PC-3 (cell line): ENCODE data around the gene FAM72C. TPM values are rescaled to one million over a fixed set of nuclear protein-coding genes. Genes with fewer than 3 reads are reported as not detected.
"Not testable (repeated sequence)": the region's sequence is repeated elsewhere in the genome, so short reads cannot be mapped to it uniquely, and the experiment has no call there.

ENCODE experiments used
- ATAC-seq: fragments of 200-7000 bp; cut with Tn5 transposase; 2 replicates; pipeline ENCODE4 v1.9.1; 2020; ENCODE audit warnings: mild to moderate bottlenecking, moderate library complexity
- BruUV-seq: library from RNA; stranded (reverse); fragments of 400-500 nt; replicated peaks from 2 replicates; lab custom pipeline; 2021; lab: Mats Ljungman, UMichigan
- CTCF ChIA-PET: fragments of 300-600 bp; sonication (Branson Sonifier 250); formaldehyde crosslinking; loops from one replicate; lab custom pipeline; 2022; ENCODE audit warnings: antibody characterized with exemption; lab: Charles Lee
- POLR2A ChIA-PET: fragments of 300-600 bp; sonication (Branson Sonifier 250); formaldehyde crosslinking; loops from one replicate; lab custom pipeline; 2022; ENCODE audit warnings: antibody characterized with exemption; ENCODE audit not compliant: unreplicated experiment; lab: Charles Lee
- DNase-seq: peaks from one replicate; pipeline ENCODE4 v3.0.0-alpha.2; 2015
- H2AFZ ChIP-seq: fragments of 300-600 bp; sonication (generic); 2 replicates; pipeline ENCODE4 v1.6.0; 2016; ENCODE audit warnings: antibody characterized with exemption, low read length
- H3F3A ChIP-seq: fragments of 300-600 bp; sonication (generic); one replicate; pipeline ENCODE4 v1.6.0; 2017; ENCODE audit warnings: antibody characterized with exemption, low read length, control low read depth, mild to moderate bottlenecking; ENCODE audit not compliant: unreplicated experiment
- H3K27ac ChIP-seq: fragments of 300-600 bp; sonication (generic); 2 replicates; pipeline ENCODE4 v1.5.1; 2016; ENCODE audit warnings: mild to moderate bottlenecking, low read length
- H3K27me3 ChIP-seq: fragments of 300-600 bp; sonication (generic); 2 replicates; pipeline ENCODE4 v1.6.1; 2016; ENCODE audit warnings: low read length, mixed read lengths
- H3K36me3 ChIP-seq: fragments of 300-600 bp; sonication (generic); 2 replicates; pipeline ENCODE4 v1.6.1; 2016; ENCODE audit warnings: low read depth, mixed run types, low read length, mixed read lengths
- H3K4me1 ChIP-seq: fragments of 300-600 bp; sonication (generic); 2 replicates; pipeline ENCODE4 v1.5.1; 2016; ENCODE audit warnings: low read length; ENCODE audit not compliant: insufficient read depth
- H3K4me2 ChIP-seq: fragments of 300-600 bp; sonication (generic); 2 replicates; pipeline ENCODE4 v1.6.0; 2016; ENCODE audit warnings: low read length
- H3K4me3 ChIP-seq: fragments of 300-600 bp; sonication (generic); 2 replicates; pipeline ENCODE4 v1.5.1; 2016; ENCODE audit warnings: mild to moderate bottlenecking, low read length, mixed read lengths
- H3K79me2 ChIP-seq: fragments of 300-600 bp; sonication (generic); 2 replicates; pipeline ENCODE4 v1.6.1; 2017; ENCODE audit warnings: low read length, mixed read lengths
- H3K9ac ChIP-seq: fragments of 300-600 bp; sonication (generic); 2 replicates; pipeline ENCODE4 v1.6.0; 2016; ENCODE audit warnings: mild to moderate bottlenecking, low read length
- H3K9me2 ChIP-seq: fragments of 300-600 bp; sonication (generic); replicated peaks from 2 replicates; pipeline ENCODE4 v1.6.1; 2016; ENCODE audit warnings: mixed run types, low read length, mixed read lengths
- H3K9me3 ChIP-seq: fragments of 300-600 bp; sonication (generic); 2 replicates; pipeline ENCODE4 v1.6.1; 2016; ENCODE audit warnings: low read length, mixed read lengths
- H4K20me1 ChIP-seq: fragments of 300-600 bp; sonication (generic); 2 replicates; pipeline ENCODE4 v1.6.1; 2016; ENCODE audit warnings: low read length, mixed read lengths
- intact Hi-C: fragments of 100-400 bp; cut with micrococcal nuclease; formaldehyde crosslinking; loops from 2 replicates; pipeline ENCODE4 v1.9.0; 2023
- total RNA-seq: library from RNA; depleted of rRNA; stranded (reverse); fragments of >200 nt; gene quantifications from 2 replicates; pipeline ENCODE4 v1.2.3, GENCODE V29; 2014

FAM72C gene
- total RNA-seq, 1 experiment from 2014 or later = 4.3 TPM

- CTCF ChIA-PET, ATAC-seq, H3K4me3 ChIP-seq, H3K4me2 ChIP-seq, H4K20me1 ChIP-seq, POLR2A ChIA-PET, H3K27ac ChIP-seq, H3K9me3 ChIP-seq, H3K27me3 ChIP-seq, DNase-seq, H3K79me2 ChIP-seq, H2AFZ ChIP-seq, intact Hi-C loops, H3K9ac ChIP-seq, H3K36me3 ChIP-seq, H3K9me2 ChIP-seq, H3F3A ChIP-seq, H3K4me1 ChIP-seq, BruUV-seq: not testable (repeated sequence)
Observed at GRCh38 chr1:143996020-143996419, 24.2 kb upstream of the FAM72C start.

DNA sequence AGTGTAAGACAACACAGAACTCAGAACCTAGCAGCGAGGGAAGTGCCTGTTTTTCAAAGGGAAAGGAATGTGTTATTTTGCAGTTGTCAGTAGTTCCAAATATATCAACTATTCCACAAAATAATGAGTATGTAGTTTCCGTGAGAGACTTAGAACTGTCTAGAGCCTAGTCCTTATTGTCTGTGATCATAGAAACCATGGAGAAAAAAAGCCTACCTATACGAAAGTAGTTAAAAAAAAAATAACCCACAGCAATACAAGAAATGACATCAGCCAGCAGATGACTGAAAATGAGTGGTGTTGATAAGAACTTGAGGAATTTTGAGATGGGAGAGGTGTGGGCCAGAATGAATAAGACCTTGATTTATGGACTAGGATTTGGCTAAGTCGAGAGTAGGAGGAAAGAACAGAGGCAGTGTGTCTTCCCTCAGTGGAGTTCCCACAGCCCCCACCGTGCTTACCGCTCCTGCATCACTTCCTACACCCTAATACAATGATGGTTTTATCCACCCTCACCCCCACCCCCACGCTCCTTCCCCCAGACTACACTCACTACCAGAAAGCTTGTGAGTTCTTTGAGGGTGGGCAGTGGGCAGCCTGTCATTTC is 21.6 kb upstream of the FAM72C start:
- H3K36me3 ChIP-seq, H3K4me2 ChIP-seq, H3K4me3 ChIP-seq, H3F3A ChIP-seq, H3K4me1 ChIP-seq, H3K9me3 ChIP-seq, H3K27me3 ChIP-seq, intact Hi-C loops, BruUV-seq, DNase-seq, H3K9me2 ChIP-seq, ATAC-seq, POLR2A ChIA-PET, CTCF ChIA-PET, H3K79me2 ChIP-seq, H2AFZ ChIP-seq, H3K9ac ChIP-seq, H4K20me1 ChIP-seq, H3K27ac ChIP-seq: not testable (repeated sequence)

GRCh38 chr1:143990699-143991098 is 18.9 kb upstream of the FAM72C start:
- H3K9me3 ChIP-seq, intact Hi-C loops, H3F3A ChIP-seq, H3K27ac ChIP-seq, POLR2A ChIA-PET, H3K27me3 ChIP-seq, H3K4me3 ChIP-seq, H3K9me2 ChIP-seq, H4K20me1 ChIP-seq, ATAC-seq, H3K36me3 ChIP-seq, CTCF ChIA-PET, H3K4me1 ChIP-seq, H3K4me2 ChIP-seq, DNase-seq, H3K79me2 ChIP-seq, H3K9ac ChIP-seq, H2AFZ ChIP-seq, BruUV-seq: not testable (repeated sequence)

DNA sequence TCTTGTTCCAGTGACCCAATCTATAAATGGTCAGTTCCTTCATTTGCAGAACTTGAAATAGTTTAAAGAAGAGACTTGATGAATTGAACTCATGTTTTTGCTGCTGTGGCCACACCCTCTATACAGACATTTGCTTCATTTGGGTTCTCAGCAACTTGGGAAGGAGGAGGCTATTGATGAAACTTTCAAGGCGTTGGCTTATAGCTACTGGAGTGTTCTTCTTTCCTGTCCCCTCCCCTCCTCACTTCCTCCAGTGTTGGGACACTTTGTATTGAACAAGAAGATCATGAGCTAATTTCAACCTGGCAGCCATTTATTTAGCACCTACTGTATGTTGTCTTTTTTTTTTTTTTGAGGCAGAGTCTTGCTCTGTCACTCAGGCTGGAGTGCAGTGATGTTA is 17.9 kb upstream of the FAM72C start:
- H3K4me3 ChIP-seq, H3K4me2 ChIP-seq, H2AFZ ChIP-seq, CTCF ChIA-PET, DNase-seq, H3K27ac ChIP-seq, H3K9me3 ChIP-seq, POLR2A ChIA-PET, H3K36me3 ChIP-seq, H3K27me3 ChIP-seq, H4K20me1 ChIP-seq, H3K9me2 ChIP-seq, ATAC-seq, H3F3A ChIP-seq, H3K79me2 ChIP-seq, H3K4me1 ChIP-seq, intact Hi-C loops, BruUV-seq, H3K9ac ChIP-seq: not testable (repeated sequence)

GRCh38 chr1:143989427-143989712 is 17.6 kb upstream of the FAM72C start:
- ATAC-seq, H3K9me2 ChIP-seq, H3K9ac ChIP-seq, H3K79me2 ChIP-seq, H3K4me1 ChIP-seq, intact Hi-C loops, H3K27ac ChIP-seq, H3F3A ChIP-seq, DNase-seq, POLR2A ChIA-PET, BruUV-seq, H3K27me3 ChIP-seq, H4K20me1 ChIP-seq, H3K4me2 ChIP-seq, H2AFZ ChIP-seq, H3K4me3 ChIP-seq, H3K36me3 ChIP-seq, H3K9me3 ChIP-seq, CTCF ChIA-PET: not testable (repeated sequence)

- ATAC-seq, DNase-seq, H3K9ac ChIP-seq, H3K9me2 ChIP-seq, H3K27me3 ChIP-seq, CTCF ChIA-PET, H3K4me3 ChIP-seq, H3F3A ChIP-seq, H3K36me3 ChIP-seq, H2AFZ ChIP-seq, H3K27ac ChIP-seq, H3K4me2 ChIP-seq, H3K4me1 ChIP-seq, BruUV-seq, H3K9me3 ChIP-seq, POLR2A ChIA-PET, intact Hi-C loops, H3K79me2 ChIP-seq, H4K20me1 ChIP-seq: not testable (repeated sequence)
Observed at GRCh38 chr1:143988602-143989426, 17.0 kb upstream of the FAM72C start.
